ACHN (cell line): ENCODE results near the gene MRPS6.

ENCODE experiments used
- DNase-seq: peaks from one replicate; pipeline ENCODE4 v3.0.0-alpha.2; 2015
- in situ Hi-C: cut with HindIII; loops from 2 replicates; pipeline ENCODE4 v1.10.0; 2017; ENCODE audit warnings: low sequenced_read_pairs, low pct_ligation_motif_present, low pct_unique_long_range_greater_than_20kb

The MRPS6 gene

DNA sequence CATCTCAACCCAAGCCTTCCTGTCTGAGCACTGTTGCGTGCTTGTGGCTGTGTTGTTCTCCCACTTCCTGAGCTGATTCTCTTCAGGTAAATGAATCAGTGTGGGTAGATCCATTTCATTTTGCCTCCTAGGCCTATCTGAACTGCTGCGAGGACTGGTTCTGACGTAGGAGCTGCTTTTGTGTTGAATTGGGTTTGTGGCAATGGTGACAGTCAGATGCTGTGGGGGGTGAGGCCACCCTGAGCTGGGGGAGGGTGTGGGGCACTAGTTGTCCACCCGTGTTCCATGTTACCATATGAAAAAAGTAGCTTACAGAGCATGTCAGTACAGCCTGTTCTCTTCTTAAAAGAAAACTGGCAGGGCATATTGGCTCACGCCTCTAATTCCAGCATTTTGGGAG, 81.5 kb downstream of the MRPS6 start:
- in situ Hi-C loops, result no loop called here
- no peak for DNase-seq

DNA sequence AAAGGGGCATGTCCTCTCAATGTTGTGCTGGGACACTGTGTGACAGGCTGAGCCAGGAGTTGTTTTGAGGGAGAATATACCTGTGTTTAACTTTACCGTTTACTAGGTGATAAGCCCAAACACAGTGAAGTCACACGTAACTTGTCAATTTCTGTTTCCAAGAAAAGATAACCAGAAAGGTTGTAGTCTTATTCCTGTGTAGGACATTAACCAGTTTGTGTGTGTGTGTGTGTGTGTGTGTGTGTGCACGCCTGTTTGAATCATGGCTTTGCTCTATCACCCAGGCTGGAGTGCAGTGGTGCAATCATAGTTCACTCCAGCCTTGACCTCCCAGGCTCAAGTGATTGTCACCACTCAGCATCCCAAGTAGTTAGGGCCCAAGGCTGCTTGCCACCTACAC, 83.6 kb downstream of the MRPS6 start:
- in situ Hi-C loops, result no loop called here
- DNase-seq, result no peak

DNA sequence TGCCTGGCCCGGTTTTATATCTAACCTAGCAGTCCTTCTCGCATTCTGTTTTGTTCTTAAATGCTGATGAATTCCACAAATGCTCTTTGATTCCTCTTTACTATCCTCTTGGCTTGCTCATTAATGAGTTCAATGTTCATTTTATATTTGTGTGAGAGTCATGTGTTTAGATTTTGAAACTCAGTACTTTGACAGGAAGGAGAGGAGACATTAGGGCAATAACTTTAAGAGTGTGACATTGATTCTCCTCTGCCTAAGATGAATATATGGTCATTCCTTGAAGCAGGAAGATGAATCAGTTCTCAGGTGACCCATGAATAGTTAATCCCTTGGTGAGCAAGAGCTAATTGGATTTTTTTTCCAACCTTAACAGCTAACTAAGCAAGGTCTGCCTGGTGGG, 84.1 kb downstream of the MRPS6 start:
- no peak for DNase-seq
- in situ Hi-C loops, result no loop called here

DNA sequence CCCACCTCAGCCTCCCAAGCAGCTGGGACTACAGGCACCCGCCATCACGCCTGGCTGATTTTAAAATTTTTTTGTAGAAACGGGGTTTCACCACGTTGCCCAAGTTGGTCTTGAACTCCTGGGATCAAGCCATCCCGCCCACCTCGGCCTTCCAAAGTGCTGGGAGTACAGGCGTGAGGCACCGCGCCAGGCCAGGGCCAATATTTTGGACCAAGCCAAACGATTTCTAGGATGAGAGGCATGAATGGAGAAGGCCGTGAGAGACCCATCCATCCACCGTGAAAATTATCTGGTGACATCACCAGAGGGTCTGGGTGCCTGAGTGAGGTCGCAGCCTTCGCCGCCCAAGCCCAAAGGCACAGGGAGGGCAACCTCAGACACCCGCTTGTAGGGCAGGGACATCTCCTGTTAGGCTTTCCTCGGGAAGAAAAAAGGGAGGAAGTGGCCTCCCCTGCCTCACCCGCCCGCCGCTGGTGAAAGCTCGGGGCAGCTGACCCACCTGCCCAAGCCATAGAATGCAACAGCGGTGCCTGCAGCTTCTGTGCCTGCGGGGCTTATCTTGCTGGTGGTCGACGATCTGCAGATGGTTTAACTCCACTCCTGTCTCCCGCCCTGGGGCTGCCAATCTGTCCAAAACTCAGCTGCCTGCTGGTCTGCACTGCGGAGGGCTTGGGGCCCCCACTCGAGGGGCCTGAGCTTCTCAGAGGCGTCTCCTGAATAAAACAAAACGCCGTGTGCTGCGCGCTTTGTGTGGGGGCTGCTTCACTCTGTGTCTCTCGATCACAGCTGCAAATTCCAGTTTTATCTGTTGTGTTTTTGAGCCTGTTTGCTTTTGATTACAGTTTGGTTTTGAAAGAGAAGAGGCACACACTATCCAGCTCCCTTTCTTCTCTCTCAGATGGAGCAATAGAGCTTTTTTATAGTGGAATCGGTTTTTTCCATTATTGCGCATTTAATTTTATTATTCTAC, 85.8 kb downstream of the MRPS6 start:
- in situ Hi-C loops, result no loop called here
- no peak for DNase-seq

DNA sequence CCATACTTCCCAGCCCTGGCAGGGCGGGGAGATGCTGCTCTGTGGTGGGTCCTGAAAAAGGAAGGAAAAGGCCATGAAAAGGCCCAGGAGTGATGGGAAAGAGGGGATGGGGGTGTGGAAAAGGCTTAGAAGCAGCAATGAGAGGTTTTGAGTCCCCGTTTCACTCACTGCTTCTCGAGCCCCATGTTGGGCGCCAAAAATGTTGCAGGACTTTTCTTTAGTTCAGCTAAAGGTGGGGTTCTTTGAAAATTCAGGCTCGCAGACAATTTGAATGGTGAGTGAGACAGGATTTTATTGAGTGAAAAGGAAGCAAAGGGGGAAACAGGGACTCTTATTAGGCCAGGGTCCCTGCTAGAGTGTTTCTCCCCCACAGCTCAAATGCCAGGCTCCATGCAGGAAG, 93.1 kb downstream of the MRPS6 start:
- DNase-seq, result no peak
- in situ Hi-C loops, result no loop called here

DNA sequence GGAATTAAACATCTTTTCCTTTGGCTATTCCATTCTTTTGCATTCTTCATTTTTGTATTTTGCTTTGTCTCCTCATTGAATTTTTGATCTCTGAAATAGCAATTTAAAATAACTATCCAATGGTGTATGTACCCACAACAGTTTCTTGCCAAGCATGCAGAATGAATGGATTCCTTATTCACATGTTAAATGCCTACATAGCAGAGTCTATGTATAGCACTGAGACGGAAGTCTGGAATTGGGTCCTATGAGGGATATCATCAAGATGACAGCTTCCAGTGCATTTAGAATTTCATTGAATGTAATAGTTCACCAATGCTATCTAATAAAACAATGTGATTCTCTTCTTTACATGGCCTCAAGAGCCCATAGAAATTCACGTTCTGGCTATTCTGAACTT, 97.5 kb downstream of the MRPS6 start:
- in situ Hi-C loops, result no loop called here

DNA sequence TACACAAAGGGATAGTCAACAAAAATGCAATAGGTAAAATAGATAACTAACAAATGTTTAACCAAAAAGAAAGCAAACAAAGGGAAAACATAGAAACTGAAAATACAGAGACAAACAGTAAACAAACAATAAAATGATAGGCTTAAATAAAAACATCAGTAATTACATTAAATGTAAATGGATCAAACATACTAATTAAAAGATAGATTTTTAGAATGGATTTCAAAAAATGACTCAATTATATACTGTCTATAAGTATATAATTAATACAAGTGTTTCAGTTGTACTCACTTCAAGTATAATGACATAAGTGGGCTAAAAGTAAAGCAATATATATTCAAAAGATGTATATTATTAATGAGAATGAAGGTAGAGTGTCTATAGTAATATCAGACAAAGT, 101.1 kb downstream of the MRPS6 start:
- in situ Hi-C loops, result no loop called here
- no peak for DNase-seq

More for the DNA sequence above, 97.5 kb downstream of the MRPS6 start:
- no peak for DNase-seq

DNA sequence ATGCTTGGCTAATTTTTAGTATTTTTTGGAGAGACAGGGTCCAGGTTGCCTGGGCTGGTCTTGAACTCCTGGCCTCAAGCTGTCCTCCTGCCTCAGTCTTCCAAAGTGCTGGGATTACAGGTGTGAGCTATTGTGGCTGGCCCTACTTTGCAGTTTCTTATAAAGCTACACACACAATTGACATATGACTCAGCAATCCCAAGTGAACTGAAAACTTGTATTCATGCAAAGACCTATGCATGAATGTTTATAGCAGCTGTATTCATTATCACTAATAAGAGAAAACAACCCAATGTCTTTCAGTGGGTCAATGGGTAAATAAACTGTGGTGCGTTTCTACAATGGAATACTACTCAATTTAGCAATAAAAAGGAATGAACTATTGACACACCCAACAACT, 103.1 kb downstream of the MRPS6 start:
- in situ Hi-C loops, result no loop called here
- no peak for DNase-seq

DNA sequence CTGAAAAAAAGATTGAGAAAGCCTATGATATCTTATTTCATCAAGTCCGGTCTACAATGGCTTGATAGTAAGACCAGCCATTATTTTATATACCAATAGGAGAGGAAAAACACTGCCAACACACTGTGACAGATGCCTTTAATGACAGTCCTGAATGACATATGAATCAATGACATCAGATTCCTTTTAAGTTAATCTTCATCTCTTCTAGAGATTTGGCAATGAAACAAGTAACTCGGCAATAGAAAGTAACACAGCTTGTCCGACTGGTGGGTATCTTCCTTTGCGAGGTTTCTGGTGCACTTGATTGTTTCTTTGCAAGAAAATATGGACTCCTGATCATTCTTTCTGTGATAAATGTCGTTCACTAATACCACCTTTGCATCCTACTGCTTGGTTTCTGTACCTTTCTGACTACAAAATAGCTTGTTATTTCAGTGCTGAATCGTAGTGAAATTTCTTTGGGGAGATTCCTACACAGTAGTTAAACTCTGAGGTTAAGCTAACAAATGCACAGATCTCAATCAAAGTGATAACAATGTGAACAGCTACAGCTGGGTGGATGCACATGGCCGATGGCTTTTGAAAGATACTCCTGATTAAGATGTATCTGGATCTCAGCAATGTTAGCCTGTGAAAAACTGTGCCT, 104.7 kb downstream of the MRPS6 start:
- DNase-seq, result no peak
- in situ Hi-C loops, result no loop called here

DNA sequence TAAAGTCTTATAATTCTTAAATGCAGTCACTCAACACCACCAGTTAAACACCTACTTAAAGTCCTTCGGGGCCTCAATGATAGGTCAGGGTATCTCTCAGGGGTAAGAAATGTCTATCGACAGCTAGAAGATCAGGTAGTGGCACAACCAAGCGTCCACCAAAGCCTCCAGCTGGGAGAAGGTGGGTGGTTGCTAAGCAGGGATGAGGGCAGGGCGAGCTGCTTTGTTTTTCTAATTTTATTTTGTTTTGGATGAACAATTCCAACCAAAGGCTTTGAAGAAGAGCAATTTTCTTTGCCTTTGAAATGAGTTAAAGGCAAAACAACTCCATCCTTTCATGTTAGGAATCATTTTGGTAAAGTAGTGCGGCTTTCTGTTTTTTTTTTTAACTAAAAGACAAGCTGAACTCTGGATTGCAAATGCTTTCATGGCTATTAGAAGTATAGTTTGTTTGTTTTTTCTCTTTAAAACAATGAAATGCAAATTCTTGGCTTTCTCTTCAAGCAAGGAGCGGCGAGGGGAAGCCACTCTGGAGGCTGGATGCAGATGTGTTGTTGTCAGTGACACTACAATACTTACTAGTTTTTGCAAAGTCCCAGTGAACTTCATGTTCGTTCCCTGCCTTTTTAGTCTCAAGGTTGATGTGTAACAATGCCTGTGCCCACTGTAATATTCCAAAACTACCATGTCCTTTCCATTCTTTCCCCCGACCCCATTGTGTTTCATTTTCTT, 106.0 kb downstream of the MRPS6 start:
- in situ Hi-C loops, result no loop called here
- no peak for DNase-seq

DNA sequence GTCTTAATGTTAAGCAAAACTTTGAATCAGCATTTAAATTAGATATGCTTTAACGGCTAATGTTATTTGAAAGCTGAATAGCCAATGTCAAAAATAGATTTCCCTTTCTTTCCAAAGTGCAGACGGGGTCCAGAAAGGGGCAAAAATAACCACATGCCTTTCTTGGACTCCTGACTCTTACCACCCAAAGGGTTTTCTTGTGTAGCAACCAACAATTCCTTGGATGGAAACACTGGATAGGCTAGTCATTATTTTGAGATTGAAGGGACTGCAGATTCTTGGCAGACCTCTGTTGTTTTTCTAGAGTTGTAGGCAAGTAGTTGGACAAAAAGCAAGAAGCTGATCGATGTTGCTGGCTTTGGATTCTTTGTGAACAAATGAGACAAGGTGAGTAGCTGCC, 107.0 kb downstream of the MRPS6 start:
- DNase-seq, result no peak
- in situ Hi-C loops, result no loop called here

DNA sequence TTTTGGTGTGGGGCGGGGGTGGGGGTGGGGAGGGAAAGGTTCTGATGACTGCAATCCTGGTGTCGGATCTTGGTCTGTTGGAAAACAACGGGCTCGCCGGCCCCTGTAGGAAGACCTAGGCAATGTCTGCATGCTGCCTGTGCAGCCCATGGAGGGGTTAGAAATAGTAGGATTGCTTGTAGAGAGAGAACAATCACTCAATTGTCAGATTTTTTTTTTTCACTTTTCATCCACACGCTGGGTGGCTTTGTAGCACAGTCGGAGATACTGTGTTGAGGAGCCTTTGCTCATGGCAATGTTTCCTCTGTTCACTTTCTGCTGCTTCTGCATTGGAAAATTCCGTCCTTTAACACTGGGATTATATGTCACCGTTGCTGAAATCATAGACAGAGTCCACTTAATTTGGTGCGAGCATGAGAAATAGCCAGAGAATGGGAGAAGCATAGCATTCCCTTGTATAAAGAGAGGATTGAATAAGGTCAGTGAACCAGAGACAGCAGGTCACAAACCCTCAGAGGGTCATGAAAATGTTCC, 107.5 kb downstream of the MRPS6 start:
- in situ Hi-C loops, result no loop called here
- DNase-seq, result no peak

DNA sequence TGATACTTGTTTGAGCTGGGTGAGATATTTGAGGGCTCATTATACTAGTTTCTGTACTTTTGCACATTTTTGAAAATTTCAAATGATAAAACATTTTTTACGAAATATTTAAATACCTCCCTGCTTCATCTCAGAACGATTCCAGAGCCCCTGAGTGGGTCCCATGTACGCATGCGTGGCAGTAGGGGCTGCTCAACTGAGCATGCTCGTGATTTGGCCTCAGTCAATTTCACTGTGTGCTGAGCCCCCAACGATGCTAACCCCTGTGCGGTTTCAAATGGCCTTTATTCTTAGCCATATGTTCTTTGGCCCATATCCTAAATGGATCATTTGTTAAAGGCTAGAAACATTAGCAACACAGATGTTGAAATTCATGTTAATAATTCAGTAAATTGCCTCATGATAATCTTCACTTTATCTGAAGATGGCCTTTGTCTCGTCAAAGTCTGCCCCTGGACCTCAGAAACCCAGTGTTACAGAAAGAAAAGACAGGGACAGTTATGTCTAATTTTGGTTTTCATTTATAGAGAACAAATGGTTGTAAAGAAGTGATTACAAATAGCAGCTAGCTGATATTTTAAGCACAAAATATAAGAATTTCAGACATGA, 108.2 kb downstream of the MRPS6 start:
- in situ Hi-C loops, result no loop called here
- DNase-seq, result no peak

DNA sequence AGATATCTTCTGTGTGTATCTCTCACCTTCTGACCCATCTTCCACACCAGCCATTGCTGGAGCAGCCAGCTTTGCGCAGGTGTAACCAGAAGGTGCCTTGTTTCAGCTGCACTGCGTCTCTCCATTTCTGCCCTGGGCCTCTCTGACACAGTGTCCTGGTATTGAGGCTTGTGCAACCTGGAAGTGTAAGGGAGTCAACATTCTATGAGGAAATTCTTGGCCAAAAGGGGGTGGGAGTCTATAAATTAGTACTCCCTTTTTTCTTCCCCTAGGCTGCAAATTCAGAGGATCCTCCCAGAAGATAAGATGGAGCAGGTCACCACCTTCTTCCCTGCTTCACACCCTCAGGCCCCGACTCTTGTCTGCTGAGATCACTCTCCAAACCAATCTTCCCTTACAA, 109.1 kb downstream of the MRPS6 start:
- no peak for DNase-seq
- in situ Hi-C loops, result no loop called here

DNA sequence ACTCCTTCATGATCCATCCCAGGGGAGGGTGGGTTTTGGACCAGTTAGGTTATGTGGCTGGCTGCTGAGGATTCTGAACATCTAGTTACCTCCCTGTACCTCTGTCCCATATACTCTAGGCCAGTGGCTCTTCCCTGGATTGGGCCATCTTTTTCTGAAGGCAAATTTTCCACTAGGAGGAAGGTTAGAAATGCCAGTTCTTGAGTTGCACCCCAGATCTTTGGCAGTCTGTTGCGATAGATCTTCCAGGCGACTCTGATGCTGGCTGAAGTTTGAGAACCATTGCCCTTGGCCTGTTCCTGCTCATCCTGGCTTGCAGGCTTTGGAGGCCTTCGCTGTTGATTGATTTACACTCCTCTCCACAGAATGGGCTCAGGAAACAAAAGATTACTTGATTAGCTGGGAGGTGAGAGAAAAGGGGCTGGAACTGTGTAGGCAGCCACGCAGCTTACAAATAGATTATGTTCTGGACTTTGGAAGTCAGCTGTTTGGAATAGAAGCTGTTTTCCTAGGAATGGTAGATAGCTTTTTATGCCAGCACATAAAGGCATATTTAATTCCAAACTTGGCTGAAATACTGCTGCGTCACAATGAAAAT, 110.1 kb downstream of the MRPS6 start:
- DNase-seq, result no peak
- in situ Hi-C loops, result no loop called here

DNA sequence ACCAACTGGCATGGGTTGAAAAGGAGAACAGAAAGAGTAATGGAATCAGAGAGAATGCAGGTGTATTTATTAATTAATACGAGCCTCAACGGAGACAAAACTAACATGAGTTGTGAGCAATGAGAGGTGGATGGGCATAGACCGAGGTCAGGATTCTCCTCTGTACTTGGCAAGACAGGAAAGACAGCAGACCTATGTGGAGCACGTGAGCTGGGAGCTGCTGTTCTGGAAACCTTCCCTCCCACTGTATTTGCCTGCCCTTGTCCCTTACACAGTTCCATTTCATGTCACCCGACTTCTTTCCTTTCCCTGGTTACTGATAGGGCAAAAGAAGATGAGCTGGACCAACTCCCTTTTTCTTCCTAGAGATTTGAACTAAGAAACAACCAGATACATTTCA, 110.9 kb downstream of the MRPS6 start:
- in situ Hi-C loops, result no loop called here
- no peak for DNase-seq

DNA sequence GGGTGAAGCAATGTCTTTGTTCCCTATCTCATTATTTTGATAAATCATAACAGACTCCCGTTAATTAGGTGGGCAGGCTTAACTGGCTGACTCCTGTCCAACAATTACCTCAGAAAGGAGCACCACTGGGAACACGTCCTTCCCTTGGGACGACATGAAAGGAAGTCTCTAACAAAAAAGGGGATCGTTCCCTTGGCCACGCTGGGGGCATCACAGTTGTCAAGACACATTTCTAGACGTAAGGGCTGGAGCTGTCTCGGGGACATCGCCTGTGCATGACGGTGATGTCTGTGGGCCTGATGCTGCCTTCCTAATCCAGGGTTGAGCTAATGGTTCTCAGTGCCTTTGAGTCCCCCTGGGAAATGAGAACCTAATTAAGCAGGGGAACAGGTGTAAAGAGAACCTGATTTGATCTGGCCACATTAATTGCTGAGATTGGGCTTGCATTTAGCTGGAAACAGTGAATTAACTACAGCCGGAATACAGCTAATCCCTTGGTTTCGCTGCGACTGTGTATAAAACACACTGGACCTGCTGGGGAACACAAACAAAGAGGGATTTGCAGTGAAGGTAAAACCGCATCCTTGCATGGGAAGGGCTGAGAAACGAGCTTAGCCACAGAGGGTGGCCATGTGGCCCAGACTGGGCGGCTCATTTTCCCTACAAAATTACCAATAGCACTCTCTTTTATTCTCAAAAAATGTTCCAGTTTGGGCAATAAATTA, 111.8 kb downstream of the MRPS6 start:
- in situ Hi-C loops, result no loop called here

More for the DNA sequence above, 111.8 kb downstream of the MRPS6 start:
- no peak for DNase-seq
